IMR-90 (cell line): Measurements from ENCODE around the gene ARHGAP18.

ENCODE experiments used
- BHLHE40 ChIP-seq: fragments of 150-350 bp; IDR thresholded peaks from 2 replicates; pipeline ENCODE4 v1.6.1; 2016; ENCODE audit warnings: mild to moderate bottlenecking, low read depth, low read length
- MAZ ChIP-seq: IDR thresholded peaks from 2 replicates; pipeline ENCODE4 v1.6.1; 2012; ENCODE audit warnings: low read depth, mild to moderate bottlenecking, low read length, improper control_type of control experiment, moderate library complexity, borderline replicate concordance
- MXI1 ChIP-seq: IDR thresholded peaks from 2 replicates; pipeline ENCODE4 v1.6.1; 2012; ENCODE audit warnings: low read depth, mild to moderate bottlenecking, low read length, moderate library complexity, borderline replicate concordance
- NFE2L2 ChIP-seq: fragments of 150-350 bp; IDR thresholded peaks from 2 replicates; pipeline ENCODE4 v1.6.1; 2016; ENCODE audit warnings: low read depth, mild to moderate bottlenecking, low read length
- POLR2A ChIP-seq: IDR thresholded peaks from 2 replicates; pipeline ENCODE4 v1.6.1; 2012; ENCODE audit warnings: mild to moderate bottlenecking, low read depth, low read length
- TF ChIP-seq, protein P1 (sequence below): conservative IDR thresholded peaks from 2 replicates; pipeline ENCODE4 v1.5.1; 2012; ENCODE audit warnings: mild to moderate bottlenecking, low read depth, low read length, improper control_type of control experiment
- TF ChIP-seq, protein P2 (sequence below): fragments of 150-350 bp; IDR thresholded peaks from 2 replicates; pipeline ENCODE4 v1.6.1; 2016; ENCODE audit warnings: low read depth, mild to moderate bottlenecking, low read length, moderate library complexity, borderline replicate concordance
- TF ChIP-seq, protein P3 (sequence below): fragments of 150-350 bp; IDR thresholded peaks from 2 replicates; pipeline ENCODE4 v1.6.1; 2017; ENCODE audit warnings: mild to moderate bottlenecking, antibody characterized with exemption, low read length, low read depth

DNA sequence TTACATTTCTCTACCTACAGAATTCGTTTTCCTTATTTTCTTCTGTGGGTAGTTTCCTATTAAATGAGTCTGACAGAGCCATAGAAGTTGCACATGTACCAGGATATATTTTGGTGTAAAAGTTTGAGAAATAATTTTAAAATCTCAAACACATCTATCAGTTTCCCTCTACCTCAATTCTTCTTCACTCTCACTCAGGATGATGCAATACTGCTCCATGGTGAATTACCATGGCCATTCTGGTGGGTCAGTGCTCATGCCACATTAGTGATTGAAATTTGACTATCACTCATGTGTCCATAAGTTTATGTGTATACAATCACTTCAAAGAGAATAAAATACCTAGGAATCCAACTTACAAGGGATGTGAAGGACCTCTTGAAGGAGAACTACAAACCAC, 151.7 kb downstream of the ARHGAP18 start:
- TF ChIP-seq, protein P1, sequence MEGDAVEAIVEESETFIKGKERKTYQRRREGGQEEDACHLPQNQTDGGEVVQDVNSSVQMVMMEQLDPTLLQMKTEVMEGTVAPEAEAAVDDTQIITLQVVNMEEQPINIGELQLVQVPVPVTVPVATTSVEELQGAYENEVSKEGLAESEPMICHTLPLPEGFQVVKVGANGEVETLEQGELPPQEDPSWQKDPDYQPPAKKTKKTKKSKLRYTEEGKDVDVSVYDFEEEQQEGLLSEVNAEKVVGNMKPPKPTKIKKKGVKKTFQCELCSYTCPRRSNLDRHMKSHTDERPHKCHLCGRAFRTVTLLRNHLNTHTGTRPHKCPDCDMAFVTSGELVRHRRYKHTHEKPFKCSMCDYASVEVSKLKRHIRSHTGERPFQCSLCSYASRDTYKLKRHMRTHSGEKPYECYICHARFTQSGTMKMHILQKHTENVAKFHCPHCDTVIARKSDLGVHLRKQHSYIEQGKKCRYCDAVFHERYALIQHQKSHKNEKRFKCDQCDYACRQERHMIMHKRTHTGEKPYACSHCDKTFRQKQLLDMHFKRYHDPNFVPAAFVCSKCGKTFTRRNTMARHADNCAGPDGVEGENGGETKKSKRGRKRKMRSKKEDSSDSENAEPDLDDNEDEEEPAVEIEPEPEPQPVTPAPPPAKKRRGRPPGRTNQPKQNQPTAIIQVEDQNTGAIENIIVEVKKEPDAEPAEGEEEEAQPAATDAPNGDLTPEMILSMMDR, result no peak
- TF ChIP-seq POLR2A (no peak), NFE2L2 (no peak), BHLHE40 (no peak), MXI1 (no peak), MAZ (no peak)
- TF ChIP-seq, protein P2, sequence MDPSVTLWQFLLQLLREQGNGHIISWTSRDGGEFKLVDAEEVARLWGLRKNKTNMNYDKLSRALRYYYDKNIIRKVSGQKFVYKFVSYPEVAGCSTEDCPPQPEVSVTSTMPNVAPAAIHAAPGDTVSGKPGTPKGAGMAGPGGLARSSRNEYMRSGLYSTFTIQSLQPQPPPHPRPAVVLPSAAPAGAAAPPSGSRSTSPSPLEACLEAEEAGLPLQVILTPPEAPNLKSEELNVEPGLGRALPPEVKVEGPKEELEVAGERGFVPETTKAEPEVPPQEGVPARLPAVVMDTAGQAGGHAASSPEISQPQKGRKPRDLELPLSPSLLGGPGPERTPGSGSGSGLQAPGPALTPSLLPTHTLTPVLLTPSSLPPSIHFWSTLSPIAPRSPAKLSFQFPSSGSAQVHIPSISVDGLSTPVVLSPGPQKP, result no peak
- TF ChIP-seq, protein P3, sequence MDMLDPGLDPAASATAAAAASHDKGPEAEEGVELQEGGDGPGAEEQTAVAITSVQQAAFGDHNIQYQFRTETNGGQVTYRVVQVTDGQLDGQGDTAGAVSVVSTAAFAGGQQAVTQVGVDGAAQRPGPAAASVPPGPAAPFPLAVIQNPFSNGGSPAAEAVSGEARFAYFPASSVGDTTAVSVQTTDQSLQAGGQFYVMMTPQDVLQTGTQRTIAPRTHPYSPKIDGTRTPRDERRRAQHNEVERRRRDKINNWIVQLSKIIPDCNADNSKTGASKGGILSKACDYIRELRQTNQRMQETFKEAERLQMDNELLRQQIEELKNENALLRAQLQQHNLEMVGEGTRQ, result no peak
